Breast epithelium (tissue), 4 donors: ENCODE measurements around the gene AGO3. TPM values are rescaled to one million over a fixed set of nuclear protein-coding genes. Genes with fewer than 3 reads are reported as not detected.

ENCODE experiments used
- DNase-seq, 2 donors: peaks; one replicate each; pipeline ENCODE4 v3.0.0-alpha.2; 2019; ENCODE audit warnings: low spot score in 2 of 2
- H3K27ac ChIP-seq, 2 donors: fragments of 200-600 bp; sonication (generic) in 1 of 2; one replicate each; pipeline ENCODE4 v1.5.1; 2016 to 2019; ENCODE audit warnings: mild to moderate bottlenecking in 1 of 2
- H3K27me3 ChIP-seq, 2 donors: fragments of 200-600 bp; sonication (generic) in 1 of 2; one replicate each; pipeline versions ENCODE4 v1.5.1 to v1.6.0; 2017 to 2019; ENCODE audit warnings: control low read depth in 1 of 2, mild to moderate bottlenecking in 1 of 2
- H3K36me3 ChIP-seq: fragments of 200-600 bp; one replicate; pipeline ENCODE4 v1.5.1; 2019
- H3K4me1 ChIP-seq, 2 donors: fragments of 200-600 bp; sonication (generic); one replicate each; pipeline ENCODE4 v1.5.1; 2016 to 2019; ENCODE audit warnings: control low read depth in 1 of 2
- H3K4me3 ChIP-seq, 3 donors: fragments of 200-600 bp; sonication (generic); 1 replicate in 2 of 3; 2 replicates in 1 of 3; pipeline ENCODE4 v1.5.1; 2016 to 2019; ENCODE audit warnings: mild to moderate bottlenecking in 3 of 3, moderate library complexity in 2 of 3
- H3K9me3 ChIP-seq, 2 donors: fragments of 200-600 bp; sonication (generic) in 1 of 2; one replicate each; pipeline ENCODE4 v1.5.1; 2016 to 2019; ENCODE audit warnings: control low read depth in 1 of 2
- POLR2A ChIP-seq: fragments of 450-650 bp; IDR thresholded peaks from one replicate; pipeline ENCODE4 v1.6.1; 2016; ENCODE audit warnings: antibody characterized with exemption, mild to moderate bottlenecking, moderate library complexity
- POLR2AphosphoS5 ChIP-seq, 3 donors: sonication (generic); formaldehyde crosslinking; IDR thresholded peaks; one replicate each; pipeline ENCODE4 v1.6.1; 2017; ENCODE audit warnings: antibody characterized with exemption in 3 of 3
- intact Hi-C: fragments of 100-400 bp; cut with DNase I; formaldehyde crosslinking; loops from one replicate; pipeline ENCODE4 v1.15.1; 2023; ENCODE audit warnings: low total_unique reads
- total RNA-seq, 3 donors: library from RNA; depleted of rRNA; stranded (reverse); fragments of >200 nt; gene quantifications; one replicate each; pipeline ENCODE4 v1.1.0, GENCODE V29; 2016
- TF ChIP-seq, protein P1 (sequence below), 3 donors: fragments of 450-650 bp; IDR thresholded peaks; one replicate each; pipeline ENCODE4 v1.5.1; 2016 to 2017; ENCODE audit warnings: antibody characterized with exemption in 3 of 3, mild to moderate bottlenecking in 3 of 3, moderate library complexity in 3 of 3

AGO3 gene
- total RNA-seq, 3 donors from 2014 or later, result 28.2 TPM

DNA sequence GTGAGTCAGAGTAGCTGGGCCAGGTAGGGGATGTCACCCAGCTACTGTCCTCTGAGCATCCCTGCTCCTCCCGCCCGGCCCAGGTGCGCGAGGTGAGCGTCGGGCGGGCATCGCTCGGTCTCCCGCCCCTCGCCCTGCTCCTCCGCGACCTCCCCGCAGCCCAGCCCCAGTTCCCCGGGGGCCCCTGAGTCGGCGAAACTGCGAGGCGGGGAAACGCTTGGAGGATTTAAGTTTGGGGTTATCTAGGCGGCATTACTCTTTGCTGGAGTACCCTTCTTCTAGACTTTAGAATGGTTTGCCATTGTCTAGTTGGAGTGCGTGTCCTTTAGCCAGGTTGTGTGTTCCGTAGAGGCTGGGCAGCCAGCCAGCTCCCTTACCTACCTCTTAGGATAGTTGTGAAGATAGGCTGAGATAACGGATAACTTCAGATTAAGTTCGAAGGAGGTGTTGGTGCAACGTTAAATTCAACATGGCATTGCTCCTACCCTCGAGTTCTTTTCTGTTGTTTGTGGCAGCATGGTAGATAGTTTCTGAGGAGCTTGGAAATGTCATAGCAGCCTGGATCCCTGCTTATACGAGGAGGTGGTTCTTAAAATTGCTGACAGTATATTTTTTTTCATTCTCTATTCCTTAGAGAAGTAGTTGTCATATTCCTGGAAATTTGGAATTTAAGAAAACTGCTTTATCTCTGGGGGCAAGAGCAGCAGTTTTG is 697 bp downstream of the AGO3 start:
- no peak for TF ChIP-seq POLR2A
- TF ChIP-seq, protein P1, sequence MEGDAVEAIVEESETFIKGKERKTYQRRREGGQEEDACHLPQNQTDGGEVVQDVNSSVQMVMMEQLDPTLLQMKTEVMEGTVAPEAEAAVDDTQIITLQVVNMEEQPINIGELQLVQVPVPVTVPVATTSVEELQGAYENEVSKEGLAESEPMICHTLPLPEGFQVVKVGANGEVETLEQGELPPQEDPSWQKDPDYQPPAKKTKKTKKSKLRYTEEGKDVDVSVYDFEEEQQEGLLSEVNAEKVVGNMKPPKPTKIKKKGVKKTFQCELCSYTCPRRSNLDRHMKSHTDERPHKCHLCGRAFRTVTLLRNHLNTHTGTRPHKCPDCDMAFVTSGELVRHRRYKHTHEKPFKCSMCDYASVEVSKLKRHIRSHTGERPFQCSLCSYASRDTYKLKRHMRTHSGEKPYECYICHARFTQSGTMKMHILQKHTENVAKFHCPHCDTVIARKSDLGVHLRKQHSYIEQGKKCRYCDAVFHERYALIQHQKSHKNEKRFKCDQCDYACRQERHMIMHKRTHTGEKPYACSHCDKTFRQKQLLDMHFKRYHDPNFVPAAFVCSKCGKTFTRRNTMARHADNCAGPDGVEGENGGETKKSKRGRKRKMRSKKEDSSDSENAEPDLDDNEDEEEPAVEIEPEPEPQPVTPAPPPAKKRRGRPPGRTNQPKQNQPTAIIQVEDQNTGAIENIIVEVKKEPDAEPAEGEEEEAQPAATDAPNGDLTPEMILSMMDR (IDR thresholded peaks at IDR 0.05), result no peak
- Histone ChIP-seq H3K4me1 (no peaks in the 10 kb centered on the region), H3K27ac (peak overlapping the region; percentile 99 to 100), H3K27me3 (no peaks in the 10 kb centered on the region), H3K36me3 (no peaks in the 10 kb centered on the region), H3K4me3 (peak overlapping the region; percentile 87 to 92 (median 88)), H3K9me3 (no peaks in the 10 kb centered on the region)
- no peak for DNase-seq
- intact Hi-C loops, result no loop called here

DNA sequence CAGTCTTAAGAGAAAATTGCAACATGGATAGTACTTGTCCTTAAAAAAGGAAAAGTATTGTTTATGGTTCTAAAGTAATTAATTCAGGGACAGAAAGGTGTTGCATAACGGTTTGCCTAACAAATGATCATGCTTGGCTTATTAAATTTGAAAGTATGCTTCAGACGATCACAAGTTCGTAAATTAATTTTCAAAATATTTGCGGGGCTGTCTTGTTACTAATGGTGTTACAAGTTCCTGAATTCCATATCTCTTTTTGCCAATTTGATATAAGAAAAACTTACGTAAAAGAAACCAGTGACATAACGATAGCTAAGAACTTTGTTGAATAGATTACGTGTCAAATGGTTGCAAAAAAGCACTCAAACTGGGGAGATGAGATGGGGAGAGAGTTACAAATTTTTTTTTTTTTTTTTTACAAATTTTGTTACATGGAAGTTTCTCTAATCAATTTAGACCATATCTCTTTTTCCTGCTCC is 1.3 kb downstream of the AGO3 start:
- no peaks in the 10 kb centered on the region for H3K36me3 ChIP-seq
- no peaks in the 10 kb centered on the region for H3K9me3 ChIP-seq
- DNase-seq, result no peak
- no peaks in the 10 kb centered on the region for H3K4me1 ChIP-seq
- intact Hi-C loops, result no loop called here
- H3K4me3 ChIP-seq, result peak overlapping the region; percentile 87 to 92 (median 88)
- H3K27ac ChIP-seq, result peak overlapping the region in 1 of 2 donors; percentile 99
- TF ChIP-seq POLR2A (no peak), POLR2AphosphoS5 (IDR thresholded peaks at IDR 0.05) (no peak)
- TF ChIP-seq, protein P1 (IDR thresholded peaks at IDR 0.05), result no peak
- no peaks in the 10 kb centered on the region for H3K27me3 ChIP-seq

DNA sequence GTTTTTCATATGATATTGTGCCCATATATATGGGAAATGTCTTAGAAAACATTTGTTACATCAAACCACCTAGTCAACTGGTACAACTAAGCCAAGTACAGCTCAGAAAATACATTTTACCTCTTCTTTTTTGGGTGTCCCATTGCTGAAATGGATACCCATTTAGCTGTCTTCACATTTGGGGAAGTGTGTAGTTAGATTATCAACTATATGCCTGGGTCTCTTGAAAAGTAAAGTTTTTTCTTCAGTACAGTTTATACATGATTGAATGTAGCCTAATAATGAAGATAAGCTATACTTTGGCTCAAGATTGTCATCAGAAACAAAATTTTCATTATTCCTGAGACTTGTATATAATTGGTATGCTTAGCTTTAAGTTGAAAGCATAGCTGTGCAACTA is 2.0 kb downstream of the AGO3 start:
- intact Hi-C loops, result no loop called here
- H3K27me3 ChIP-seq, result no peaks in the 10 kb centered on the region
- no peaks in the 10 kb centered on the region for H3K4me1 ChIP-seq
- DNase-seq, result no peak
- H3K36me3 ChIP-seq, result no peaks in the 10 kb centered on the region
- H3K27ac ChIP-seq, result no peak overlapping the region
- H3K4me3 ChIP-seq, result no peak overlapping the region
- TF ChIP-seq POLR2AphosphoS5 (IDR thresholded peaks at IDR 0.05), result no peak
- TF ChIP-seq, protein P1 (IDR thresholded peaks at IDR 0.05), result no peak
- no peaks in the 10 kb centered on the region for H3K9me3 ChIP-seq

DNA sequence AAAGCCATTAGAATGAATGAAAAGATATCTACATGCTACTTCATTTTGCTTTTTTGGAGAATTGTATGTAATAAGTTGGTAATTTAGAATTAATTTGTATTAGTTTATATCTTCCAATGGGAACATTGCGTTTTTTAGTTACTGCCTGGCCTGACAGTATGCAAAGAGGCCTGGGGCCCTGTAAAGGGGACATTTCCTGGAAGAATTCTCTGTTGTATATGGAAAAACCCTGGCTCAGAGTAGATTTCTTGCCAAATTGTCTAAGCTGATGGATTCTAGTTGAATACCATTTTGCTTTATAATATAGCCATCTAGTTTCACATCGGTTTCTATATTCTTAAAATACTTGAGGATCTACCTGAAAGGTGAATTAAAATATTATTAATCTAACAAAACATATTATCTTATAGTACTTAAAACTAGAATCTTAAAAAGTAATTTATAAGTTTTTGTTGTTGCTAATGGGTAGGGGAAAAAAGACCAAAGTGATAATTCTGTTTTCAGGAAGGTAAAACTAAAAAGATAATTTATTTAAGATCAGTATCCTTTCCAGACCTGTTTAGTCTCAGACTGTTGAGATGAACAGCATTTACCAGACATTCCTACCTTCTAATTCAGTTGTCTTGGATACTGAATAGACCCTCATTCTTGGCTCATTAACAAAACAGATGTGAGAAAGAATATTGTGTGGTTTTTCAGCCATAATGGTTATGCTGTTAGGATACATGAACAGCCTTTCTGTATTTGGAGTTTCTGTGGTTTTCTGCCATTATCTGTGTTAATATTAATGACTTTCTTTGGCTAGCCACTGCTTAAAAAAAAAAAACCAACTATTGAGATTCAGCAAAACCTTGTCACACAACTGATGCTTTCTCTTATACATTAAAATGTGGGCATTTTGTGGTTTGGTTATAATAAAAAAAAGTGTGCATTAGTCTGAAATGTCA is 4.8 kb downstream of the AGO3 start:
- no peaks in the 10 kb centered on the region for H3K36me3 ChIP-seq
- intact Hi-C loops, result loop anchor here (5.0 kb wide), 1 partner anchor 52 kb away; no protein-coding TSS in a partner anchor
- no peaks in the 10 kb centered on the region for H3K27me3 ChIP-seq
- H3K9me3 ChIP-seq, result no peaks in the 10 kb centered on the region
- DNase-seq, result no peak
- H3K4me3 ChIP-seq, result no peak overlapping the region
- H3K4me1 ChIP-seq, result no peaks in the 10 kb centered on the region
- TF ChIP-seq POLR2AphosphoS5 (IDR thresholded peaks at IDR 0.05) (no peak), POLR2A (no peak)
- TF ChIP-seq, protein P1 (IDR thresholded peaks at IDR 0.05), result no peak
- H3K27ac ChIP-seq, result peak overlapping the region in 1 of 2 donors; percentile 8
